Hematopoietic multipotent progenitor cell treated with erythropoietin and hydrocortisone succinate and interleukin-3 and kit ligand, for 4 days (in vitro differentiated cells): ENCODE measurements around the gene OSTN.
"Not testable (repeated sequence)": the region's sequence is repeated elsewhere in the genome, so short reads cannot be mapped to it uniquely, and the experiment has no call there.

ENCODE experiments used
- DNase-seq: peaks from one replicate; pipeline ENCODE4 v3.0.0-alpha.2; 2015

The OSTN gene, protein sequence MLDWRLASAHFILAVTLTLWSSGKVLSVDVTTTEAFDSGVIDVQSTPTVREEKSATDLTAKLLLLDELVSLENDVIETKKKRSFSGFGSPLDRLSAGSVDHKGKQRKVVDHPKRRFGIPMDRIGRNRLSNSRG

GRCh38 chr3:191198932-191199331, at the start of gene OSTN:
OSTN (plus strand) TSS chr3:191199241; CDS start chr3:191212533, 13,292 bp downstream.
- no peak for DNase-seq

GRCh38 chr3:191151653-191152052, 47.4 kb upstream of the OSTN start:
- no peak for DNase-seq

GRCh38 chr3:191154827-191155226, 44.2 kb upstream of the OSTN start:
- DNase-seq = no peak

DNA sequence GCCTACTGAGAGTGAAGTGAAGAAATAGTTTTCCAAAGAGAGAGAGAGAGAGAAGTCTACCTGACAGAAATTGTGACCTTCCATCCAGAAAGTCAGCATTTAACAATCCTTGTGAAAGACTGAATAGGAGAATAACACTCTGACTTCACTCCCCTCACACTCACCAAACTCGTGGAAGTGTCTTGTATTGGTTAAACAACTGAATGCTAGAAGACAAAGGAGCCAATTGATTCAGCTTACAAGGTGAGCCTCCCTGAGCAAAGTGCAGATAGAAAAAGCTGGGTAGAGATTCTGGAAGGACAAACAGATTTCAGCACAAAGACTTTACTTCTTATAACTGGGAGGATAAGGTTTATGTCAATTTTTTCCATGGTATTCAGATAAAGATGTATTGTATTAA, 40.8 kb upstream of the OSTN start:
- no peak for DNase-seq

DNA sequence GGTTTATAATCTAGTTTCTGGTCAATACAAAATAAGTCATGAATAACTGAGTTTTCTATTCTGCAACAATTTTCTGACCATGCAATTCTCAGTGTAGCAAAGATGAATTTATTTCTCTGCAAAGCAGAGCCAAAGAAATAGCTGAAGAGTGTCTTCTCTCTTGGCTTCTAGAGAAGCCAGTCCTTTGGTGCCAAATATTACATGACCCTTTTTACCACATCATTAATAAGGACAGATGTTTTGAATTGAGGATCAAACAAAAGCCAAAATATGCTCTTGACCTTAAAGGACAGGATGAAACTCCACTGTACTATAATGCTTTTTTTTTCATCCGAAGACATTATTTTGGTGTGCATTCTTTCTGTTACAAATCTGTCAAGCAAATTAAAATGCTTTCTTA, 40.2 kb upstream of the OSTN start:
- no peak for DNase-seq

DNA sequence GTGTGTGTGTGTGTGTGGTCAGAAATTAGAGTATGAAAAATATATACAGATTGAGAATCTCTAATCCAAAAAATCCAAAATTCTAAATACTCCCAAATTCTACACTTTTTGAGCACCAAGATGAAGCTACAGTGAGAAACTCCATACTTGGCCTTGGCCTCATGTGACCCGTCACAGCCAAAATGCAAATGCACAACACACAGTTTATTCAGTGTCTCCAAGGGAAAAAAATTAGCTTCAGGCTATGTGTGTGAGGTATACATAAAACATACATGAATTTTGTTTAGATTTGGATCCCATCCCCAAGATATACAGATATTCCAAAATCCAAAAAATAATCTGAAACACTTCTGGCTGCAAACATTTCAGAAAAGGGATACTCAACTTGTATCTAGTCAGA, 33.2 kb upstream of the OSTN start:
- DNase-seq = no peak

GRCh38 chr3:191166368-191166767, 32.7 kb upstream of the OSTN start:
- no peak for DNase-seq

GRCh38 chr3:191169566-191169965, 29.5 kb upstream of the OSTN start:
- no peak for DNase-seq

- DNase-seq = no peak
Observed at GRCh38 chr3:191170097-191170496, 28.9 kb upstream of the OSTN start.

GRCh38 chr3:191175102-191175501, 23.9 kb upstream of the OSTN start:
- DNase-seq = no peak

DNA sequence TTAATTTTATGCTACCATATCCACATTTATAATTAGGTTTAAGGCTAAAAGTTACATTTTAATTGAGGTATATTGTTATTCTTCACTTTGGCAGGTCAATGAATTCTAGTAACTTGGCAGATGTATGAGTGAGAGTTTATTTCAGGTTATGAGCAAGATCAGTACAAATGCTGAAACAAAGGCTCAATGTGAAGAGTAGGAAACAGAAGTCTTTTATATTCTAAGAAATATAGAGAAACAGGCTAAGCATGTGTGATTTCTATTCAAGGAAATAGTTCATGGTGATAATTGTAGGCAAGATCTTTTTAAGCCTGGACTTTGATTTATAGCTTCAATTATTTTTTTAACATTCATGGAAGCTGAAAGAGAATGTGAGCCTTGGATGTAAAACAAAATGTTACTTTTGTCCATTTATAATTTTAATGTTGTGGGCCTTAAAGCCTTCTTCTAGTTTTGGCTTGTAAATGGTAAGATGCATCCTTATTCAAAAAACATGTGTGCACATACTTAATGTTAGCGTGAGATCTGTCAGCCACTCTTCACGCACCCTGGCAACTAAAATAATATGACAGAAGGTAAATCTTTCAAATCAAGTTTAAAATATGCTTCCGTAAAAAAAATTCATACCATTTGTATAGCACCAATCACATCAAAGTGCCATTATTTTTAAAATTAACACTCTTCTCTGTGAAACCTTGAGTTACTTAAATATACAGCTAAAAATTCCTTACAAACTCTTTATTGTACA, 22.8 kb upstream of the OSTN start:
- DNase-seq = no peak

DNA sequence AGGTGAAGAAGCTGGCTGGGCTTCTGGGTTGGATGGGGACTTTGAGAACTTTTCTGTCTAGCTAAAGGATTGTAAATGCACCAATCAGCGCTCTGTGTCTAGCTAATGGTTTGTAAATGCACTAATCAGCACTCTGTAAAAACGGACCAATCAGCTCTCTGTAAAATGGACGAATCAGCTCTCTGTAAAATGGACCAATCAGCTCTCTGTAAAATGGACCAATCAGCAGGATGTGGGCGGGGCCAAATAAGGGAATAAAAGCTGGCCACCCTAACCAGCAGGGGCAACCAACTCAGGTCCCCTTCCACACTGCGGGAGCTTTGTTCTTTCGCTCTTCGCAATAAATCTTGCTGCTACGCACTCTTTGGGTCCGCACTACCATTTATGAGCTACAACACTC, 13.7 kb upstream of the OSTN start:
- not testable (repeated sequence) for DNase-seq

- not testable (repeated sequence) for DNase-seq
Observed at GRCh38 chr3:191188246-191188645, 10.8 kb upstream of the OSTN start.

GRCh38 chr3:191192270-191192669, 6.8 kb upstream of the OSTN start:
- DNase-seq = not testable (repeated sequence)

DNA sequence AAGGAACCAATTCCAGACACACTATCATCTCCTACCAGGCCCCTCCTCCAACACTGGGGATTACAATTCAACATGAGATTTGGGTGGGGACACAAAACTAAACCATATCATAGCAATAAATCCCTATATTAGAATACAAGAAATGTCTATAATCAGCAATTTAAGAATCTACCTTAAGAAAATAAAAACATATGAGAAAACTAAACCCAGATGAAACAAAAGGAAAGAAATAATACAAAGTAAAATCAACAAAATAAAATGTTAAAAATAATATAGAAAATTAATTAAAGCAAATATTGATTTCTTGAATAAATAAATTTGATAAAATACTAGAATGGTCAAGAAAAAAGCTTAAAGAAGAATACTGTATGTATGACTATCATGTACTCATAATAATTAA, 6.1 kb upstream of the OSTN start:
- no peak for DNase-seq

DNA sequence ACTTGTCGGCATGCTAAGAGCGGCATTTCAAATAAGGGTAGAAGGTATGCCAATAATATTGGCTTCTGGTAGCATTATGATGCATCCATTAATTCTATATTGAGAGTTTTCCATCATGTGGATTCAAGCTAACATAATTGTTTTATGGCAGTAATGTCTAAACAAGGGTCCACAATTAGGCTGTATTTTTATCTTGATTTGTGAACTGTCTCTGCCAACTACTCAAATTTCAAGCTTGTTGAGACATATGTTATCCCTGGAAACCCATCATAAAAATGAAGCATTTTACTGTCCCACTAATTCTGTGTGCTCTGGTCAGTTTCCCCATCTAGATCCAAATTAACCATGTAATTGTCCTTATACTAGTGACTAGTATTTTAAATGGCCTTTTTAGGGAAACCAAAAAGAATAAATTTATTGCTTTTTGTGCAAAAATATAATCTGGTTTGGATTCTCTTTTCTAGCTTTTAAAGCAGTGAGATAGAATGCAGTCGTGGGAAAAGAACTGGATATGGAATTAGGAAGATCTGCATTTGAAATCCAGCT, 1.2 kb upstream of the OSTN start:
- DNase-seq = no peak

DNA sequence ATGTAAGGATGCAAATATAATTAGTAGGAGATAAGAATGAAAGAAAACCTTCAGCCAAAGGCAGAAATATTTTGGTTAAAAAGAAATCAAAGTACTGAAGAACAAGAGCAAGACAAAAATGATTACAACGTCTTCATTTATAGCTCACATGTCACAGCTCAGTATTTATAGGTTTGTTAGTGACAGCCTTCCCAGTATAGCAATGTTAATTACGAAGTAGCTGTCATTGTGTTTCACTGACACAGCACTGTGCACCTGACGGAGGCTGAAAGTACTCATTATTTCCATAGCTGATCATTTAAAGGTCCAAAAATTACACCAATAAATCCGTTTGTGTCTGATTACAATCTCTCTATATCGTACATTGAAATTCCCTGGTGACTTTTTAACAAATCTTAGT, 561 bp upstream of the OSTN start:
- no peak for DNase-seq

GRCh38 chr3:191210032-191210431, 11.0 kb downstream of the OSTN start:
- DNase-seq = no peak

DNA sequence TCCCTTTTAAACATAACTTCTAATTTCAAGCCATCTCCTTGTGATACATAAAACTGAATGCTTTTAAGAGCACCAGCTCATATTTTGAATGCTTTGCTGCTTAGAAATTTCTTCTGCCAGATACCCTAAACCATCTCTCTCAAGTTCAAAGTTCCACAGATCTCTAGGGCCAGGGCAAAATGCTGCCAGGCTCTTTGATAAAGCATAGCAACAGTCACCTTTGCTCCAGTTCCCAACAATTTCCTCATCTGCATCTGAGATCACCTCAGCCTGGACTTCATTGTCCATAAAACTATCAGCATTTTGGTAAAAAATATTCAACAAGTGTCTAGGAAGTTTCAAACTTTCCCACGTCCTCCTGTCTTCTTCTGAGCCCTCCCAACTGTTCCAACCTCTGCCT, 17.5 kb downstream of the OSTN start:
- no peak for DNase-seq

GRCh38 chr3:191217301-191217700, 18.3 kb downstream of the OSTN start:
- DNase-seq = no peak

DNA sequence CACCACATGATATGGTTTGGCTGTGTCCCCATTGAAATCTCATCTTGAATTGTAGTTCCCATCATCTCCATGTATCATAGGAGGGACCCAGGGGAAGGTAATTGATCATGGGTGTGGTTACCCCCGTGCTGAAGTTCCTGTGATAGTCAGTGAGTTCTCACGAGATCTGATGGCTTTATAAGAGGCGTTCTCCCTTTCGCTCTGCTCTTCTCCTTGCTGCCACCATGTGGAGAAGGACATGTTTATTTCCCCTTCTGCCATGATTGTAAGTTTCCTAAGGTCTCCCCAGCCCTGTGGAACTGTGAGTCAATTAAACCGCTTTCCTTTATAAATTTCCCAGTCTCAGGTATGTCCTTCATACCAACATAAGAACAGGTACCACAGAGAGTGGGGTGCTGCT, 21.9 kb downstream of the OSTN start:
- DNase-seq = peak; percentile 5

DNA sequence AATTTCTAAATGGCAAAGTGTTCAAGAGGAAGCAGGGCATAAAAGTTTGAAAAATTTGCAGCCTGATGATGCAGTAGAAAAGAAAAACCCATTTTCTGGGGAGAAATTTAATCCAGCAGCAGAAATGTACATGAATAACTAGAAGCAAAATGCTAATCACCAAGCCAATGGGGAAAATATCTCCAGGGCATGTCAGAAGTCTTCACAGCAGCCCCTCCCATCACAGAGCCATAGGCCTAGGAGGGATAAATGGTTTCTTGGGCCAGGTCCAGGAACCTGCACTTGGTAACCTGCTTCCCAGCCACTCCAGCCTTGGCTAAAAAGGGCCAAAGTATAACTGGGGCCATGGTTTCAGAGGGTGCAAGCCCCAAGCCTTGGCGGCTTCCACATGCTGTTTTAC, 22.6 kb downstream of the OSTN start:
- no peak for DNase-seq

DNA sequence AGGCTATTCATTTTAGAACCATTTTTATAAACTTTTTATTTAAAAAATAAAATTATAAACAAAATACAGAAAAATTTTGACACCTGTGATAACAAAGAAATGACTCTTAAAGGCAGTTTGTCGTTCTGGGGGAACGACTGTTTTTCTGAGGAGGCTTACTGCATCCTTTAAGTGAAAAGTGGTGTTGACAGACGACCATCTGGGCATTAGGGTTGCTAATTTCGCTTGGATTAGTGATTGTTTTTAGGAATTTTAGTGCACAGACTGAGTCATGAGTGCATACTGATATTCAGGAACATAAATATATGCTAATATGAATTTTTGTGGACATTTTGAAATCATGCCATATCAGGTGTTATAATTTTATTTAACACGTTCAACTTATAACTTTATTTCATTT, 28.5 kb downstream of the OSTN start:
- no peak for DNase-seq

DNA sequence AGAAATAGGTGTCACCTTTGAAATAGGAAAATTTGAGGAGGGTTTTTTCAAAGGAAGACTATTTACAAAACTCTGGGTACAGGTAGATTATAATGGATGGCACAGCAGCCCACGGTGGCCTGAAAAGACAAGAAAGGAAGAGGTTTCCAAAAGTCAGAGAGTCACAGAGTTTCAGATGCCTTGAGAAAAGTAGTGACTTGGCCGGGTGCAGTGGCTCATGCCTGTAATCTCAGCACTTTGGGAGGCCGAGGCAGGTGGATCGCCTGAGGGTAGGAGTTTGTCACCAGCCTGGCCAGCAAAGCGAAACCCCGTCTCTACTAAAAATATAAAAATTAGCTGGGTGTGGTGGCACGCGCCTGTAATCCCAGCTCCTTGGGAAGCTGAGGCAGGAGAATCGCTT, 35.2 kb downstream of the OSTN start:
- no peak for DNase-seq
